H1 (cell line): ENCODE data around the gene CIAO2A.

Experiments used
- CBX8 ChIP-seq: fragments of 300-800, 300-1000 bp; sonication (generic); IDR thresholded peaks from 2 replicates; pipeline ENCODE4 v1.7.1; 2016; ENCODE audit warnings: low read depth, low read length, borderline replicate concordance
- CEBPB ChIP-seq: IDR thresholded peaks from 2 replicates; pipeline ENCODE4 v1.6.1; 2012; ENCODE audit warnings: low read depth, low read length
- CREB1 ChIP-seq: IDR thresholded peaks from 2 replicates; pipeline ENCODE4 v1.6.1; 2012; ENCODE audit warnings: inconsistent platforms
- EGR1 ChIP-seq: IDR thresholded peaks from 2 replicates; pipeline ENCODE4 v1.6.1; 2011; ENCODE audit warnings: low read depth, low read length, borderline replicate concordance
- HDAC6 ChIP-seq: IDR thresholded peaks from one replicate; pipeline ENCODE4 v1.7.1; 2012; ENCODE audit warnings: low read depth, mild to moderate bottlenecking, inconsistent platforms, low read length, moderate library complexity
- KDM5A ChIP-seq: fragments of 200-600 bp; IDR thresholded peaks from 2 replicates; pipeline ENCODE4 v1.7.1; 2012; ENCODE audit warnings: mild to moderate bottlenecking, low read length, inconsistent platforms, mixed read lengths
- MAFK ChIP-seq: IDR thresholded peaks from 2 replicates; pipeline ENCODE4 v1.6.1; 2012; ENCODE audit warnings: low read depth, mild to moderate bottlenecking, improper control_type of control experiment, low read length
- MAX ChIP-seq: IDR thresholded peaks from 2 replicates; pipeline ENCODE4 v1.6.1; 2012; ENCODE audit warnings: inconsistent platforms
- POLR2A ChIP-seq, 2 experiments: IDR thresholded peaks; 1 replicate in 1 of 2; 2 replicates in 1 of 2; pipeline ENCODE4 v1.6.1; 2011; ENCODE audit warnings: low read depth in 2 of 2, low read length in 2 of 2, mild to moderate bottlenecking in 2 of 2; ENCODE audit errors: control extremely low read depth in 1 of 2
- POLR2AphosphoS5 ChIP-seq: IDR thresholded peaks from 2 replicates; pipeline ENCODE4 v1.6.1; 2011; ENCODE audit warnings: low read depth, low read length
- SUZ12 ChIP-seq: fragments of 200-600 bp; sonication (generic); IDR thresholded peaks from 2 replicates; pipeline ENCODE4 v1.6.1; 2012; ENCODE audit warnings: mild to moderate bottlenecking, inconsistent platforms, low read length, moderate library complexity, mixed read lengths
- TF ChIP-seq, protein P1 (sequence below), 3 experiments: IDR thresholded peaks; 1 replicate in 2 of 3; 2 replicates in 1 of 3; pipeline versions ENCODE4 v1.5.1 to v1.6.1; 2011; ENCODE audit warnings: low read length in 3 of 3, mild to moderate bottlenecking in 3 of 3, inconsistent platforms in 2 of 3, low read depth in 1 of 3, moderate library complexity in 1 of 3; ENCODE audit not compliant: insufficient read depth in 1 of 3; ENCODE audit errors: control extremely low read depth in 1 of 3

DNA sequence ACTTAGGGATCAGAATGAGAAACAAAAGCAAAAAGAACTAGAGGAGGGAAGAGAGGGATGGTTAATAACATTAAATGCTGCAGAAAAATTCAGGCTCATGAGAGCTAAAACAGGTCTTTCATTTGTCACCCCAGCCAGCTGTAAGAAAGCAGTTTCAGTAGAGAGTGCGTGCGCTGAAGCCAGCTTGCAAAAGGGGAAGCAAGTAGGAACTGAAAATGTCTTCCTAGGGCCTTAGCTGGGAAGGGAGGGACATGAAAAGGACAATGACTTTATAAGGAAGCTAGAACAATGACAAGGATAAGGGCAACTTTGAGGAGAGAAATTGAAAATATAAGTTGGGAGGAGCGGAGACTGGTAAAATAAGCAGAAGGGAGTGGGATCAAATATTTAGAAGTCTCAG lies 3.1 kb downstream of the CIAO2A start:
- TF ChIP-seq POLR2AphosphoS5 = no peak
- no peak for TF ChIP-seq CREB1
- no peak for TF ChIP-seq MAX
- TF ChIP-seq, protein P1, sequence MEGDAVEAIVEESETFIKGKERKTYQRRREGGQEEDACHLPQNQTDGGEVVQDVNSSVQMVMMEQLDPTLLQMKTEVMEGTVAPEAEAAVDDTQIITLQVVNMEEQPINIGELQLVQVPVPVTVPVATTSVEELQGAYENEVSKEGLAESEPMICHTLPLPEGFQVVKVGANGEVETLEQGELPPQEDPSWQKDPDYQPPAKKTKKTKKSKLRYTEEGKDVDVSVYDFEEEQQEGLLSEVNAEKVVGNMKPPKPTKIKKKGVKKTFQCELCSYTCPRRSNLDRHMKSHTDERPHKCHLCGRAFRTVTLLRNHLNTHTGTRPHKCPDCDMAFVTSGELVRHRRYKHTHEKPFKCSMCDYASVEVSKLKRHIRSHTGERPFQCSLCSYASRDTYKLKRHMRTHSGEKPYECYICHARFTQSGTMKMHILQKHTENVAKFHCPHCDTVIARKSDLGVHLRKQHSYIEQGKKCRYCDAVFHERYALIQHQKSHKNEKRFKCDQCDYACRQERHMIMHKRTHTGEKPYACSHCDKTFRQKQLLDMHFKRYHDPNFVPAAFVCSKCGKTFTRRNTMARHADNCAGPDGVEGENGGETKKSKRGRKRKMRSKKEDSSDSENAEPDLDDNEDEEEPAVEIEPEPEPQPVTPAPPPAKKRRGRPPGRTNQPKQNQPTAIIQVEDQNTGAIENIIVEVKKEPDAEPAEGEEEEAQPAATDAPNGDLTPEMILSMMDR (IDR thresholded peaks at IDR 0.05; ENCODE audit: control extremely low read depth in 1 of 3, insufficient read depth in 1 of 3, low read depth in 1 of 3, low read length in 3 of 3) = no peak
- TF ChIP-seq KDM5A = no peak
- TF ChIP-seq HDAC6 = no peak
- no peak for TF ChIP-seq POLR2A (IDR thresholded peaks at IDR 0.05; ENCODE audit: control extremely low read depth in 1 of 2, low read depth in 2 of 2, low read length in 2 of 2)
- no peak for TF ChIP-seq CBX8
- TF ChIP-seq CEBPB = no peak
- TF ChIP-seq SUZ12 = no peak
- no peak for TF ChIP-seq EGR1
- TF ChIP-seq MAFK = no peak
